Left lung (tissue), 10 donors: ENCODE data around the gene PPFIA1. TPM values are rescaled to one million over a fixed set of nuclear protein-coding genes. Genes with fewer than 3 reads are reported as not detected.

Experiments
- ATAC-seq: fragments of 200-7000 bp; cut with Tn5 transposase; one replicate; pipeline ENCODE4 v1.9.1; 2020; ENCODE audit warnings: moderate library complexity
- DNase-seq, 4 donors: peaks; one replicate each; pipeline ENCODE4 v3.0.0-alpha.2; 2013 to 2020
- H3K27ac ChIP-seq, 2 donors: fragments of 200-600 bp; sonication (generic) in 1 of 2; one replicate each; pipeline versions ENCODE4 v1.5.0 to v1.8.0; 2020 to 2021
- H3K27me3 ChIP-seq, 2 donors: fragments of 200-600 bp; sonication (generic) in 1 of 2; one replicate each; pipeline versions ENCODE4 v1.5.0 to v1.8.0; 2020 to 2021
- H3K36me3 ChIP-seq, 2 donors: fragments of 200-600 bp; sonication (generic) in 1 of 2; one replicate each; pipeline versions ENCODE4 v1.5.0 to v1.8.0; 2020 to 2021
- H3K4me1 ChIP-seq, 2 donors: fragments of 200-600 bp; one replicate each; pipeline ENCODE4 v1.8.0; 2021
- H3K4me3 ChIP-seq, 2 donors: fragments of 200-600 bp; sonication (generic) in 1 of 2; one replicate each; pipeline versions ENCODE4 v1.5.0 to v1.8.0; 2020 to 2021; ENCODE audit warnings: mild to moderate bottlenecking in 1 of 2
- H3K9me3 ChIP-seq, 2 donors: fragments of 200-600 bp; sonication (generic) in 1 of 2; one replicate each; pipeline versions ENCODE4 v1.5.0 to v1.8.0; 2020 to 2021
- CTCF ChIP-seq, 2 donors: fragments of 200-600 bp; sonication (generic) in 1 of 2; IDR thresholded peaks; one replicate each; pipeline versions ENCODE4 v1.5.0 to v1.8.0; 2021; ENCODE audit warnings: antibody characterized with exemption in 2 of 2
- intact Hi-C, 2 donors: fragments of 100-400 bp; cut with DNase I; formaldehyde crosslinking; loops; one replicate each; pipeline versions ENCODE4 v1.11.2 to v1.14.2; 2022
- polyA plus RNA-seq, 6 donors: library from polyadenylated mRNA; unstranded; fragments of 120-200 nt; gene quantifications; one replicate each; pipeline ENCODE4 v1.2.1, GENCODE V29; 2013; ENCODE audit not compliant: insufficient read length in 6 of 6
- total RNA-seq, 2 donors: library from RNA; stranded (reverse); fragmentation: NEBNext Ultra II Directional; extraction: Animal tissue kit (Norgen Biotek cat#: 25700); gene quantifications; one replicate each; pipeline ENCODE4 v1.2.1, GENCODE V29; 2021
- donor health status: DM: no; HTN: yes; CAD: no.
- donor health status: DM: no; HTN: no; CAD: no.

PPFIA1 gene
- total and polyA plus RNA-seq, 8 donors, result 45.9 to 66.0 (median 51.3) TPM

GRCh38 chr11:70304208-70304603 lies 33.7 kb downstream of the PPFIA1 start:
- ATAC-seq (no peak), DNase-seq (no peak)
- TF ChIP-seq CTCF (IDR thresholded peaks at IDR 0.05), result no peak
- no peak overlapping the region for H3K27ac ChIP-seq
- H3K27me3 ChIP-seq, result no peaks in the 10 kb centered on the region
- intact Hi-C loops, result no loop called here
- H3K4me1 ChIP-seq, result peaks cover 4 to 5% of the 10 kb centered on the region in 2 donors
- no peaks in the 10 kb centered on the region for H3K9me3 ChIP-seq
- peaks cover 0 to 49% of the 10 kb centered on the region in 2 donors for H3K36me3 ChIP-seq
- H3K4me3 ChIP-seq, result no peak overlapping the region

- no peak for TF ChIP-seq CTCF (IDR thresholded peaks at IDR 0.05)
- Histone ChIP-seq H3K36me3 (peaks cover 0 to 42% of the 10 kb centered on the region in 2 donors), H3K4me1 (peaks cover 4 to 5% of the 10 kb centered on the region in 2 donors), H3K9me3 (no peaks in the 10 kb centered on the region), H3K27ac (no peak overlapping the region), H3K4me3 (no peak overlapping the region), H3K27me3 (no peaks in the 10 kb centered on the region)
- intact Hi-C loops, result no loop called here
- ATAC-seq (no peak), DNase-seq (no peak)
These were observed 35.0 kb downstream of the PPFIA1 start for GRCh38 chr11:70305501-70305900.

- H3K27ac ChIP-seq, result no peak overlapping the region
- intact Hi-C loops, result no loop called here
- H3K4me3 ChIP-seq, result no peak overlapping the region
- H3K4me1 ChIP-seq, result peaks cover 4 to 5% of the 10 kb centered on the region in 2 donors
- no peak for TF ChIP-seq CTCF (IDR thresholded peaks at IDR 0.05)
- DNase-seq (no peak), ATAC-seq (no peak)
- no peaks in the 10 kb centered on the region for H3K27me3 ChIP-seq
- H3K9me3 ChIP-seq, result no peaks in the 10 kb centered on the region
- peaks cover 0 to 33% of the 10 kb centered on the region in 2 donors for H3K36me3 ChIP-seq
These were observed 36.1 kb downstream of the PPFIA1 start for GRCh38 chr11:70306586-70307033.

- no peak overlapping the region for H3K27ac ChIP-seq
- peaks cover 0 to 31% of the 10 kb centered on the region in 2 donors for H3K36me3 ChIP-seq
- intact Hi-C loops, result no loop called here
- DNase-seq (no peak), ATAC-seq (no peak)
- TF ChIP-seq CTCF (IDR thresholded peaks at IDR 0.05), result no peak
- H3K9me3 ChIP-seq, result no peaks in the 10 kb centered on the region
- H3K4me3 ChIP-seq, result no peak overlapping the region
- H3K27me3 ChIP-seq, result no peaks in the 10 kb centered on the region
- peaks cover 4 to 6% of the 10 kb centered on the region in 2 donors for H3K4me1 ChIP-seq
These were observed 36.7 kb downstream of the PPFIA1 start for GRCh38 chr11:70307176-70307575.

GRCh38 chr11:70311616-70312015 lies 41.1 kb downstream of the PPFIA1 start:
- Histone ChIP-seq H3K27me3 (no peaks in the 10 kb centered on the region), H3K4me3 (no peak overlapping the region), H3K9me3 (no peaks in the 10 kb centered on the region), H3K27ac (no peak overlapping the region), H3K36me3 (no peaks in the 10 kb centered on the region), H3K4me1 (peaks cover 0 to 38% of the 10 kb centered on the region in 2 donors)
- DNase-seq, result no peak
- intact Hi-C loops, result no loop called here
- TF ChIP-seq CTCF (IDR thresholded peaks at IDR 0.05), result no peak
- no peak for ATAC-seq
